ENCODE results near the gene KIF1A.

The KIF1A gene

GRCh38 chr2:240757086-240757614 lies 62.9 kb downstream of the KIF1A start:
- Histone ChIP-seq H2AFZ (ENCODE audit: low read length) (no peak overlapping the region), H3K9ac (ENCODE audit: low read length) (no peak overlapping the region), H3K4me3 (ENCODE audit: low read depth, low read length, poor library complexity, severe bottlenecking) (no peak overlapping the region), H3K4me2 (ENCODE audit: low read length) (no peak overlapping the region), H3K27me3 (ENCODE audit: insufficient read depth, low read length) (no peaks in the 10 kb centered on the region), H3K9me3 (ENCODE audit: low read length) (no peaks in the 10 kb centered on the region), H3K4me1 (ENCODE audit: insufficient read depth, low read length, severe bottlenecking) (no peaks in the 10 kb centered on the region), H3K9me2 (ENCODE audit: low read depth, low read length) (no peaks in the 10 kb centered on the region), H3K27ac (ENCODE audit: low read depth, low read length, poor library complexity, severe bottlenecking) (no peak overlapping the region), H3F3A (ENCODE audit: insufficient read depth, low read length) (no peaks in the 10 kb centered on the region), H3K79me2 (ENCODE audit: insufficient read depth, low read length) (no peaks in the 10 kb centered on the region), H4K20me1 (ENCODE audit: insufficient read depth, low read length) (no peaks in the 10 kb centered on the region), H3K36me3 (ENCODE audit: insufficient read depth, low read length) (no peaks in the 10 kb centered on the region)
- no peak for TF ChIP-seq CTCF (IDR thresholded peaks at IDR 0.05; ENCODE audit: low read length)
- TF ChIP-seq EZH2 (IDR thresholded peaks at IDR 0.05; ENCODE audit: borderline replicate concordance, low read length), result no peak

- Histone ChIP-seq H4K20me1 (ENCODE audit: insufficient read depth, low read length) (no peaks in the 10 kb centered on the region), H3K9me2 (ENCODE audit: low read depth, low read length) (no peaks in the 10 kb centered on the region), H3K36me3 (ENCODE audit: insufficient read depth, low read length) (no peaks in the 10 kb centered on the region), H3K4me3 (ENCODE audit: low read depth, low read length, poor library complexity, severe bottlenecking) (no peak overlapping the region), H3K79me2 (ENCODE audit: insufficient read depth, low read length) (no peaks in the 10 kb centered on the region), H2AFZ (ENCODE audit: low read length) (no peak overlapping the region), H3K4me1 (ENCODE audit: insufficient read depth, low read length, severe bottlenecking) (no peaks in the 10 kb centered on the region), H3K27ac (ENCODE audit: low read depth, low read length, poor library complexity, severe bottlenecking) (no peak overlapping the region), H3K4me2 (ENCODE audit: low read length) (no peak overlapping the region), H3F3A (ENCODE audit: insufficient read depth, low read length) (no peaks in the 10 kb centered on the region), H3K27me3 (ENCODE audit: insufficient read depth, low read length) (no peaks in the 10 kb centered on the region), H3K9me3 (ENCODE audit: low read length) (no peaks in the 10 kb centered on the region), H3K9ac (ENCODE audit: low read length) (no peak overlapping the region)
- no peak for TF ChIP-seq EZH2 (IDR thresholded peaks at IDR 0.05; ENCODE audit: borderline replicate concordance, low read length)
- TF ChIP-seq CTCF (IDR thresholded peaks at IDR 0.05; ENCODE audit: low read length), result no peak
Observed at GRCh38 chr2:240752209-240752608, 67.8 kb downstream of the KIF1A start.

GRCh38 chr2:240750409-240750808 lies 69.6 kb downstream of the KIF1A start:
- no peaks in the 10 kb centered on the region for H3K27me3 ChIP-seq (ENCODE audit: insufficient read depth, low read length)
- H3K36me3 ChIP-seq (ENCODE audit: insufficient read depth, low read length), result no peaks in the 10 kb centered on the region
- no peaks in the 10 kb centered on the region for H3K4me1 ChIP-seq (ENCODE audit: insufficient read depth, low read length, severe bottlenecking)

More at GRCh38 chr2:240750409-240750808, 69.6 kb downstream of the KIF1A start:
- Histone ChIP-seq H3K79me2 (ENCODE audit: insufficient read depth, low read length) (no peaks in the 10 kb centered on the region), H3K9me3 (ENCODE audit: low read length) (no peaks in the 10 kb centered on the region), H2AFZ (ENCODE audit: low read length) (no peak overlapping the region), H3K4me3 (ENCODE audit: low read depth, low read length, poor library complexity, severe bottlenecking) (no peak overlapping the region), H3K9ac (ENCODE audit: low read length) (no peak overlapping the region), H3K4me2 (ENCODE audit: low read length) (no peak overlapping the region), H3K9me2 (ENCODE audit: low read depth, low read length) (no peaks in the 10 kb centered on the region), H4K20me1 (ENCODE audit: insufficient read depth, low read length) (no peaks in the 10 kb centered on the region), H3K27ac (ENCODE audit: low read depth, low read length, poor library complexity, severe bottlenecking) (no peak overlapping the region), H3F3A (ENCODE audit: insufficient read depth, low read length) (no peaks in the 10 kb centered on the region)
- TF ChIP-seq EZH2 (IDR thresholded peaks at IDR 0.05; ENCODE audit: borderline replicate concordance, low read length) (no peak), CTCF (IDR thresholded peaks at IDR 0.05; ENCODE audit: low read length) (no peak)

Measured in OCI-LY1 (cell line).